Suprapubic skin (tissue), 4 donors: ENCODE results near the gene CNTN4.

ENCODE experiments used
- POLR2A ChIP-seq, 2 donors: fragments of 450-650 bp; IDR thresholded peaks; one replicate each; pipeline ENCODE4 v1.6.1; 2017; ENCODE audit warnings: antibody characterized with exemption in 2 of 2, mild to moderate bottlenecking in 2 of 2, moderate library complexity in 2 of 2
- POLR2AphosphoS5 ChIP-seq, 3 donors: sonication (generic); formaldehyde crosslinking; IDR thresholded peaks; one replicate each; pipeline ENCODE4 v1.6.1; 2017; ENCODE audit warnings: antibody characterized with exemption in 3 of 3

DNA sequence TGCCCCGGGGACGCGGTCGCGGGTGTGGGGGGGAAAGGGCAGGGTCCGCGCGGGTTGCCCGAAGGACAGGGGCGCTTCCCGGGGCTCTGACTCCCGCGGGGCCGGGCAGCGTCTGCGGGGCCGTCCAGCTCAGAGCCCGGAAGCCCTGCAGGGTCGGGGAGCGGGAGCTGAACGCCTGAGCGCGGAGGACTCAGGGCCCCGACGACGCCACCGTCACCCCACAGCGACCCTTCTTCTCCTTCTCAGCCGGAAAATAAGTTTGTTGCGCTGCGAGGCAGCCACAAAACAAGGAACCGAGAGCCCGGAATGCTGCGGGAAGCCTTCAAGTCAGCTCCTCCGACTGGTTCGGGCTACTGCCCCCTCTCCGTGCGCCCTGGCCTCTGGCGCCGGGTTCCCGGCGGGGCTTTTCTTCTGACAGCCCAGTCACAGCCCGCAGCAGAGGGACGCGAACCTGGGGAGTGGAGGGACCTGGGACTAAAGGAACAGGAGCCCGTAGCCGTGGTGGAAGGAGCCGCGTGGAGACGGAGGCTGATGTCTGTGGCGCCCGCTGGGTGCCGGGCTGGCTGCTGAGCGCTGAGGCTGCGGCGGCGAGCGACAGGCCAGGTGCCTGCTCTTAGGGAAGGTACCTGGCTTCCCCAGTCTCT, 484 bp downstream of the CNTN4 start:
- no peak for TF ChIP-seq POLR2AphosphoS5 (IDR thresholded peaks at IDR 0.05)
- no peak for TF ChIP-seq POLR2A (IDR thresholded peaks at IDR 0.05)
